Keratinocyte (primary cell): ENCODE data around the gene RARS2. TPM values are rescaled to one million over a fixed set of nuclear protein-coding genes. Genes with fewer than 3 reads are reported as not detected.

Source experiments
- DNase-seq: peaks from one replicate; pipeline ENCODE4 v3.0.0-alpha.2; 2011; ENCODE audit warnings: low read depth, missing footprints, low spot score
- FAIRE-seq: peaks from 2 replicates; lab custom pipeline; 2011; peaks lifted over from hg19 to GRCh38; lab: Jason Lieb, UNC
- H2AFZ ChIP-seq: 2 replicates; pipeline ENCODE4 v1.6.0; 2012; ENCODE audit warnings: low read length, control low read depth, inconsistent platforms; ENCODE audit not compliant: control insufficient read depth
- H3K27ac ChIP-seq: 2 replicates; pipeline ENCODE4 v1.5.1; 2011; ENCODE audit warnings: low read length; ENCODE audit not compliant: control insufficient read depth, insufficient read depth
- H3K27me3 ChIP-seq: 3 replicates; pipeline ENCODE4 v1.6.0; 2011; ENCODE audit warnings: low read length; ENCODE audit not compliant: control insufficient read depth, insufficient read depth; ENCODE audit errors: extremely low read depth
- H3K36me3 ChIP-seq, 2 experiments: 2 replicates in 1 of 2; 3 replicates in 1 of 2; pipeline ENCODE4 v1.5.1; 2011; ENCODE audit warnings: low read length in 2 of 2, mild to moderate bottlenecking in 1 of 2; ENCODE audit not compliant: control insufficient read depth in 2 of 2, insufficient read depth in 2 of 2; ENCODE audit errors: extremely low read depth in 1 of 2
- H3K4me1 ChIP-seq: 3 replicates; pipeline ENCODE4 v1.5.1; 2011; ENCODE audit warnings: low read length; ENCODE audit not compliant: control insufficient read depth, insufficient read depth; ENCODE audit errors: extremely low read depth
- H3K4me2 ChIP-seq: 3 replicates; pipeline ENCODE4 v1.6.0; 2011; ENCODE audit warnings: low read depth, low read length; ENCODE audit not compliant: control insufficient read depth, insufficient read depth; ENCODE audit errors: extremely low read depth
- H3K4me3 ChIP-seq, 3 experiments: fragments of 200-600 bp in 1 of 3; sonication (generic) in 1 of 3; 2 replicates in 2 of 3; 3 replicates in 1 of 3; pipeline ENCODE4 v1.5.1; 2011 to 2016; ENCODE audit warnings: low read length in 3 of 3, mild to moderate bottlenecking in 3 of 3, control low read depth in 2 of 3, inconsistent platforms in 1 of 3, low read depth in 1 of 3, mixed read lengths in 1 of 3, mixed run types in 1 of 3, moderate library complexity in 1 of 3; ENCODE audit not compliant: control insufficient read depth in 2 of 3, insufficient read depth in 2 of 3; ENCODE audit errors: extremely low read depth in 1 of 3
- H3K79me2 ChIP-seq: 2 replicates; pipeline ENCODE4 v1.6.0; 2012; ENCODE audit warnings: low read length; ENCODE audit not compliant: control insufficient read depth, insufficient read depth
- H3K9ac ChIP-seq: 3 replicates; pipeline ENCODE4 v1.6.0; 2011; ENCODE audit warnings: low read length; ENCODE audit not compliant: control insufficient read depth, insufficient read depth; ENCODE audit errors: extremely low read depth
- H3K9me1 ChIP-seq: 3 replicates; pipeline ENCODE4 v1.6.0; 2011; ENCODE audit warnings: low read length; ENCODE audit not compliant: control insufficient read depth, insufficient read depth; ENCODE audit errors: extremely low read depth
- H3K9me3 ChIP-seq: 2 replicates; pipeline ENCODE4 v1.5.1; 2012; ENCODE audit warnings: low read depth, low read length; ENCODE audit not compliant: control insufficient read depth
- H4K20me1 ChIP-seq: 3 replicates; pipeline ENCODE4 v1.6.0; 2011; ENCODE audit warnings: low read length; ENCODE audit not compliant: control insufficient read depth, insufficient read depth; ENCODE audit errors: extremely low read depth
- EZH2 ChIP-seq: IDR thresholded peaks from one replicate; pipeline ENCODE4 v1.6.1; 2012; ENCODE audit warnings: inconsistent platforms, mild to moderate bottlenecking, low read length, moderate library complexity
- dilution Hi-C: fragments of 300-500 bp; cut with MboI; formaldehyde crosslinking; loops from one replicate; pipeline ENCODE4 v1.7.0; 2020; ENCODE audit warnings: low sequenced_read_pairs; ENCODE audit not compliant: extremely low pct_ligation_motif_present
- polyA plus RNA-seq, 5 experiments: library from polyadenylated mRNA; depleted of rRNA in 3 of 5; stranded (reverse) in 3 of 5; stranded (forward) in 1 of 5; unstranded in 1 of 5; fragments of >200 nt; gene quantifications; 1 replicate in 1 of 5; 2 replicates in 3 of 5; 3 replicates in 1 of 5; pipeline versions ENCODE4 v1.2.1 to v1.2.3, GENCODE V29; 2011 to 2012; ENCODE audit warnings: missing spikeins in 2 of 5, low read depth in 1 of 5, low replicate concordance in 1 of 5
- TF ChIP-seq, protein P1 (sequence below), 3 experiments: IDR thresholded peaks in 1 of 3; conservative IDR thresholded peaks in 1 of 3; optimal IDR thresholded peaks in 1 of 3; 2 replicates in 2 of 3; 3 replicates in 1 of 3; pipeline versions ENCODE3 to v1.5.1; 2011; ENCODE audit warnings: low read length in 3 of 3, mild to moderate bottlenecking in 3 of 3, moderate library complexity in 2 of 3, control low read depth in 1 of 3, inconsistent platforms in 1 of 3; ENCODE audit not compliant: insufficient read depth in 2 of 3; ENCODE audit errors: extremely low read depth in 1 of 3

The RARS2 gene
- polyA plus RNA-seq, 1 donor (not counting 4 experiments of a cell fraction or from before 2014, with no cell fraction given), result 20.3 TPM

DNA sequence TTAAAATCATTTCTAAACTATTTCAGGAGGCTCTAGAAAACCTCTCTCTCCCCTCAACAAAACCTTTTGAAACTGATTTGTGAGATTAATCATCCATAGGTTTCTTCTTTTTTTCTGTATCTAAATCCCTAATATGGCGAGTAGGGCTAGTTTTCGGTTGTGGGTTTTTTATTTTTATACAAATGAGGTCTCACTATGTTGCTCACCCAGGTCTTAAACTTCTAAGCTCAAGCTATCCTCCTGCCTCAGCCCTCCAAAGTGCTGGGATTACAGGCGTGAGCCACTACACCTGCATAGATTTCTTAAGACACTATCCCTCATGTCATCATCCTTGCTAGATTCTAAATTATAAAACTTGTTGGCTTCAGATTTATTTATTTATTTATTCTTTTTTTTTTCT lies 44.1 kb upstream of the RARS2 start:
- FAIRE-seq (no peak), DNase-seq (no peak)
- TF ChIP-seq EZH2, result no peak
- TF ChIP-seq, protein P1, sequence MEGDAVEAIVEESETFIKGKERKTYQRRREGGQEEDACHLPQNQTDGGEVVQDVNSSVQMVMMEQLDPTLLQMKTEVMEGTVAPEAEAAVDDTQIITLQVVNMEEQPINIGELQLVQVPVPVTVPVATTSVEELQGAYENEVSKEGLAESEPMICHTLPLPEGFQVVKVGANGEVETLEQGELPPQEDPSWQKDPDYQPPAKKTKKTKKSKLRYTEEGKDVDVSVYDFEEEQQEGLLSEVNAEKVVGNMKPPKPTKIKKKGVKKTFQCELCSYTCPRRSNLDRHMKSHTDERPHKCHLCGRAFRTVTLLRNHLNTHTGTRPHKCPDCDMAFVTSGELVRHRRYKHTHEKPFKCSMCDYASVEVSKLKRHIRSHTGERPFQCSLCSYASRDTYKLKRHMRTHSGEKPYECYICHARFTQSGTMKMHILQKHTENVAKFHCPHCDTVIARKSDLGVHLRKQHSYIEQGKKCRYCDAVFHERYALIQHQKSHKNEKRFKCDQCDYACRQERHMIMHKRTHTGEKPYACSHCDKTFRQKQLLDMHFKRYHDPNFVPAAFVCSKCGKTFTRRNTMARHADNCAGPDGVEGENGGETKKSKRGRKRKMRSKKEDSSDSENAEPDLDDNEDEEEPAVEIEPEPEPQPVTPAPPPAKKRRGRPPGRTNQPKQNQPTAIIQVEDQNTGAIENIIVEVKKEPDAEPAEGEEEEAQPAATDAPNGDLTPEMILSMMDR (optimal IDR thresholded peaks at IDR 0.05 in 1 of 3, IDR thresholded peaks at IDR 0.05 in 1 of 3, conservative IDR thresholded peaks at IDR 0.05 in 1 of 3; ENCODE audit: extremely low read depth in 1 of 3, insufficient read depth in 2 of 3, low read length in 3 of 3), result no peak
- no peaks in the 10 kb centered on the region for H3K79me2 ChIP-seq
- no peaks in the 10 kb centered on the region for H3K4me1 ChIP-seq
- dilution Hi-C loops, result no loop called here
- no peak overlapping the region for H3K27ac ChIP-seq
- no peaks in the 10 kb centered on the region for H3K9me3 ChIP-seq
- H3K4me2 ChIP-seq, result no peak overlapping the region
- no peak overlapping the region for H3K4me3 ChIP-seq
- H3K9ac ChIP-seq, result no peak overlapping the region
- no peak overlapping the region for H2AFZ ChIP-seq
- H3K36me3 ChIP-seq, result peaks cover 2 to 3% of the 10 kb centered on the region in 2 experiments
- H4K20me1 ChIP-seq, result no peaks in the 10 kb centered on the region
- no peaks in the 10 kb centered on the region for H3K27me3 ChIP-seq
- no peaks in the 10 kb centered on the region for H3K9me1 ChIP-seq

DNA sequence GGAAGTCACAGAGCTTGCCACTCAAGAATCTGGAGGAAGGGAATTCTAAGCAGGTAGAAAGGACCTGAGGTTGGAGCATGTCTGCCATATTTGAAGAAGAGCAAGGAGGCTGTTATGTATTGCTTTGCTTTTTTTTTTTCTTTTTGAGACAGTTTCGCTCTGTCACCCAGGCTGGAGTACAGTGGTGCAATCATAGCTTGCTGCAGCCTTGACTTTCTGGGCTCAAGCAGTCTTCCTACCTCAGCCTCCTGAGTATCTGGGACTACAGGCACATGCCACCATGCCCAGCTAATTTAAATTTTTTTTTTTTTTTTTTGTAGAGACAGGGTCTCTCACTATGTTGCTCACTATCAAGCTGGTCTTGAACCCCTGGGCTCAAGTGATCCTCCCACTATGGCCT lies 41.0 kb upstream of the RARS2 start:
- Histone ChIP-seq H3K4me3 (no peak overlapping the region), H3K9ac (no peak overlapping the region), H3K9me3 (no peaks in the 10 kb centered on the region), H2AFZ (no peak overlapping the region), H3K4me1 (no peaks in the 10 kb centered on the region), H3K4me2 (no peak overlapping the region), H3K9me1 (no peaks in the 10 kb centered on the region), H3K36me3 (no peaks in the 10 kb centered on the region), H4K20me1 (no peaks in the 10 kb centered on the region), H3K27me3 (no peaks in the 10 kb centered on the region), H3K27ac (no peak overlapping the region), H3K79me2 (no peaks in the 10 kb centered on the region)
- FAIRE-seq (no peak), DNase-seq (no peak)
- TF ChIP-seq, protein P1 (optimal IDR thresholded peaks at IDR 0.05 in 1 of 3, IDR thresholded peaks at IDR 0.05 in 1 of 3, conservative IDR thresholded peaks at IDR 0.05 in 1 of 3; ENCODE audit: extremely low read depth in 1 of 3, insufficient read depth in 2 of 3, low read length in 3 of 3), result no peak
- TF ChIP-seq EZH2, result no peak
- dilution Hi-C loops, result no loop called here
